Stimulated activated effector memory CD8-positive, alpha-beta T cell treated with anti-CD3 and anti-CD28 coated beads, Interleukin-12 subunit alpha, Interleukin-12 subunit beta, amount 100 ng/mL, for 72 hours (primary cell): ENCODE measurements around the gene AEBP1.

Experiments
- ATAC-seq: fragments of 150-1000 bp; cut with Tn5 transposase; 2 replicates; pipeline ENCODE4 v1.10.0; 2021
- DNase-seq, 2 donors: peaks; one replicate each; pipeline ENCODE4 v3.0.0; 2021 to 2022; ENCODE audit warnings: low spot score in 2 of 2
- H3K27ac Mint-ChIP-seq: one replicate; pipeline ENCODE4 v1.8.0; 2022; ENCODE audit warnings: mild to moderate bottlenecking, mixed read lengths
- H3K36me3 Mint-ChIP-seq: one replicate; pipeline ENCODE4 v1.8.0; 2022; ENCODE audit warnings: mild to moderate bottlenecking, mixed read lengths
- H3K4me1 Mint-ChIP-seq: one replicate; pipeline ENCODE4 v1.8.0; 2022; ENCODE audit warnings: mixed read lengths
- H3K4me3 Mint-ChIP-seq: one replicate; pipeline ENCODE4 v1.8.0; 2022; ENCODE audit warnings: mild to moderate bottlenecking, mixed read lengths
- H3K9me3 Mint-ChIP-seq: one replicate; pipeline ENCODE4 v1.8.0; 2022; ENCODE audit warnings: mixed read lengths

AEBP1 gene

GRCh38 chr7:44093102-44093641 lies 11.0 kb upstream of the AEBP1 start:
- Mint-ChIP-seq H3K4me1 (peaks cover 10% of the 10 kb centered on the region), H3K36me3 (no peaks in the 10 kb centered on the region), H3K4me3 (no peak overlapping the region), H3K27ac (no peak overlapping the region), H3K9me3 (no peaks in the 10 kb centered on the region)
- ATAC-seq (no peak), DNase-seq (no peak)

GRCh38 chr7:44094365-44094764 lies 9.8 kb upstream of the AEBP1 start:
- Mint-ChIP-seq H3K27ac (peak overlapping the region; percentile 46), H3K36me3 (no peaks in the 10 kb centered on the region)

GRCh38 chr7:44094883-44095592 lies 9.1 kb upstream of the AEBP1 start:
- no peaks in the 10 kb centered on the region for H3K9me3 Mint-ChIP-seq
- H3K4me1 Mint-ChIP-seq: peaks cover 10% of the 10 kb centered on the region
- no peak for DNase-seq
- peak overlapping the region; percentile 46 for H3K27ac Mint-ChIP-seq
- no peak for ATAC-seq
- no peaks in the 10 kb centered on the region for H3K36me3 Mint-ChIP-seq
- no peak overlapping the region for H3K4me3 Mint-ChIP-seq

More at GRCh38 chr7:44094365-44094764, 9.8 kb upstream of the AEBP1 start:
- ATAC-seq: no peak
- Mint-ChIP-seq H3K9me3 (no peaks in the 10 kb centered on the region), H3K4me1 (peaks cover 10% of the 10 kb centered on the region), H3K4me3 (no peak overlapping the region)
- DNase-seq: no peak

- H3K4me3 Mint-ChIP-seq: no peak overlapping the region
- H3K36me3 Mint-ChIP-seq: no peaks in the 10 kb centered on the region
- no peak for ATAC-seq
- no peaks in the 10 kb centered on the region for H3K9me3 Mint-ChIP-seq
- H3K27ac Mint-ChIP-seq: no peak overlapping the region
- no peak for DNase-seq
- H3K4me1 Mint-ChIP-seq: peaks cover 10% of the 10 kb centered on the region
Observed at GRCh38 chr7:44095781-44096180, 8.4 kb upstream of the AEBP1 start.

- DNase-seq: no peak
- ATAC-seq: no peak
- Mint-ChIP-seq H3K36me3 (no peaks in the 10 kb centered on the region), H3K27ac (peak overlapping the region; percentile 41), H3K4me3 (no peak overlapping the region), H3K9me3 (no peaks in the 10 kb centered on the region), H3K4me1 (peaks cover 10% of the 10 kb centered on the region)
Observed at GRCh38 chr7:44096326-44096881, 7.7 kb upstream of the AEBP1 start.

- Mint-ChIP-seq H3K9me3 (no peaks in the 10 kb centered on the region), H3K27ac (peak overlapping the region; percentile 41), H3K36me3 (no peaks in the 10 kb centered on the region), H3K4me3 (no peak overlapping the region), H3K4me1 (peaks cover 10% of the 10 kb centered on the region)
- peak; percentile 49 for ATAC-seq
- DNase-seq: no peak
Observed at GRCh38 chr7:44097064-44097932, 6.8 kb upstream of the AEBP1 start.

- no peak for DNase-seq
- Mint-ChIP-seq H3K36me3 (no peaks in the 10 kb centered on the region), H3K9me3 (no peaks in the 10 kb centered on the region), H3K4me3 (no peak overlapping the region), H3K4me1 (peaks cover 16% of the 10 kb centered on the region), H3K27ac (no peak overlapping the region)
- no peak for ATAC-seq
Observed at GRCh38 chr7:44098092-44099068, 5.8 kb upstream of the AEBP1 start.

- no peaks in the 10 kb centered on the region for H3K9me3 Mint-ChIP-seq
- peaks cover 18% of the 10 kb centered on the region for H3K4me1 Mint-ChIP-seq
- no peak for DNase-seq
- no peak overlapping the region for H3K27ac Mint-ChIP-seq
- no peaks in the 10 kb centered on the region for H3K36me3 Mint-ChIP-seq
- H3K4me3 Mint-ChIP-seq: no peak overlapping the region
- no peak for ATAC-seq
Observed at GRCh38 chr7:44099669-44100068, 4.5 kb upstream of the AEBP1 start.

- no peak for DNase-seq
- Mint-ChIP-seq H3K27ac (no peak overlapping the region), H3K4me3 (no peak overlapping the region), H3K4me1 (peaks cover 26% of the 10 kb centered on the region), H3K36me3 (no peaks in the 10 kb centered on the region), H3K9me3 (no peaks in the 10 kb centered on the region)
- no peak for ATAC-seq
Observed at GRCh38 chr7:44100458-44101302, 3.5 kb upstream of the AEBP1 start.

- ATAC-seq (peak; percentile 3), DNase-seq (no peak)
- Mint-ChIP-seq H3K27ac (no peak overlapping the region), H3K9me3 (no peaks in the 10 kb centered on the region), H3K4me1 (peaks cover 29% of the 10 kb centered on the region), H3K36me3 (no peaks in the 10 kb centered on the region), H3K4me3 (no peak overlapping the region)
Observed at GRCh38 chr7:44101303-44101965, 2.7 kb upstream of the AEBP1 start.

- DNase-seq (no peak), ATAC-seq (no peak)
- H3K4me3 Mint-ChIP-seq: no peak overlapping the region
- H3K36me3 Mint-ChIP-seq: no peaks in the 10 kb centered on the region
- peaks cover 22% of the 10 kb centered on the region for H3K4me1 Mint-ChIP-seq
- H3K9me3 Mint-ChIP-seq: no peaks in the 10 kb centered on the region
- H3K27ac Mint-ChIP-seq: no peak overlapping the region
Observed at GRCh38 chr7:44101966-44102845, 1.9 kb upstream of the AEBP1 start.

GRCh38 chr7:44102846-44103565 lies 1.1 kb upstream of the AEBP1 start:
- ATAC-seq: no peak
- Mint-ChIP-seq H3K9me3 (no peaks in the 10 kb centered on the region), H3K4me1 (peaks cover 20% of the 10 kb centered on the region), H3K36me3 (peaks cover under 1% of the 10 kb centered on the region), H3K4me3 (peak overlapping the region; percentile 55), H3K27ac (no peak overlapping the region)
- DNase-seq: no peak
